ENCODE data around the gene TMEM74B. TPM values are rescaled to one million over a fixed set of nuclear protein-coding genes. Genes with fewer than 3 reads are reported as not detected.

TMEM74B gene
- total and polyA plus RNA-seq, 9 of the 15 experiments (the other 6 are each of a cell fraction or from before 2014, with no cell fraction given): 0.24 to 19.0 (median 7.5) TPM

- TF ChIP-seq ARID2 (IDR thresholded peaks at IDR 0.05) (0 out of 2 replicates have a peak, but pooled peaks have one; percentile 15), SMC3 (conservative IDR thresholded peaks at IDR 0.05; ENCODE audit: insufficient read depth, low read depth, low read length) (peak; percentile 73), CTBP1 (IDR thresholded peaks at IDR 0.05; ENCODE audit: borderline replicate concordance) (peak; percentile 70; the same call in 1 of the 2 replicates), E2F5 (CRISPR knock-in tag; IDR thresholded peaks at IDR 0.05) (0 out of 2 replicates have a peak, but pooled peaks have one; percentile 42), SLC30A9 (CRISPR knock-in tag; IDR thresholded peaks at IDR 0.05) (no peak), ATF6 (CRISPR knock-in tag; IDR thresholded peaks at IDR 0.05) (0 out of 2 replicates have a peak, but pooled peaks have one; percentile 65), FOSL1 (tag; conservative IDR thresholded peaks at IDR 0.05) (no peak), BMI1 (IDR thresholded peaks at IDR 0.05; ENCODE audit: low read length) (no peak), REST (IDR thresholded peaks at IDR 0.05; ENCODE audit: borderline replicate concordance) (peak; percentile 77), REST (CRISPR knock-in tag; IDR thresholded peaks at IDR 0.05; ENCODE audit: low read depth) (no peak), TAL1 (IDR thresholded peaks at IDR 0.05) (no peak), CTCF (IDR thresholded peaks at IDR 0.05 in 2 of 3, conservative IDR thresholded peaks at IDR 0.05 in 1 of 3; ENCODE audit: insufficient read depth in 2 of 3, low read depth in 1 of 3, low read length in 3 of 3) (peak; percentile 70 to 84 (median 74)), CREM (IDR thresholded peaks at IDR 0.05; ENCODE audit: low read depth) (0 out of 2 replicates have a peak, but pooled peaks have one; percentile 41), NFE2 (IDR thresholded peaks at IDR 0.05; ENCODE audit: low read depth) (peak; percentile 33; the same call in 1 of the 2 replicates)
Measured at GRCh38 chr20:1212607-1213396, 28.0 kb upstream of the TMEM74B start (continued).

All from K562 (cell line).